GM19372 (cell line): ENCODE measurements around the gene SIGLEC9.

Experiments
- ATAC-seq: cut with Tn5 transposase; IDR thresholded peaks from one replicate; pipeline ENCODE4 v1.9.1; 2021; ENCODE audit warnings: mild to moderate bottlenecking, low read depth, moderate library complexity; ENCODE audit not compliant: unreplicated experiment

Gene SIGLEC9

DNA sequence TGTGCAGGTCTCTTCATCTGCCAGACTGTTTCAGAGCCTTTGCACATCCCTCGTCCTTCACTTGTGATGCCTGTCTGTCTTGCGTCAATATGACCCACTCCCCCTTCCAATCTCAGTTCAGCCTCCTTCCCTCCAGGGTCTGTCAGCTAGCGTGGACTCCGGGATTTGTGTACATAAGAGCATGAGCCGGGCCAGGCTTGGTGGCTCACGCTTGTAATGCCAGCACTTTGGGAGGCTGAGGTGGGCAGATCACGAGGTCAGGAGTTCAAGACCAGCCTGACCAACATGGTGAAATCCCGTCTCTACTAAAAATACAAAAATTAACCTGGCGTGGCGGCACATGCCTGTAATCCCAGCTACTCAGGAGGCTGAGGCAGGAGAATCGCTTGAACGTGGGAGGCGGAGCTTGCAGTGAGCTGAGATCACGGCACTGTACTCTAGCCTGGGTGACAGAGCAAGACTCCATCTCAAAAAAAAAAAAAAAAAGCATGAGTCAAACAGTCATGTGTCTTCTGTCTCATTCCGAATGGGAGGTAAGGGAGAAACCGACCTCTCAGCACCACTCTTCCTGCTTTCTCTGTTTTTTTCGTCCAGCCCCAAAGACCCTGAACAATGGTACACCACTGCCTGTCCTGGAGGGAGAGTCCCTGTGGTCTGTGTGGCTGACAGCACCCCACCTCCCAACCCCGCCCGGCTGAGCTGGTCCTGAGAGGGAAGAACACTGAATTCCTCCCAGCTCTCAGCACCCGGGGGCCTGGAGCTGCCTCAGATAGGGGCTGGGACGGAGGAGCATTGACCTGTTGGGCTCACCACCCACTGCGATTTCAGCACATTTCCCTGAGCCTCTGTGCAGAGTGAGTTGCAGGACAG is 2.4 kb upstream of the SIGLEC9 start:
- ATAC-seq: no peak

DNA sequence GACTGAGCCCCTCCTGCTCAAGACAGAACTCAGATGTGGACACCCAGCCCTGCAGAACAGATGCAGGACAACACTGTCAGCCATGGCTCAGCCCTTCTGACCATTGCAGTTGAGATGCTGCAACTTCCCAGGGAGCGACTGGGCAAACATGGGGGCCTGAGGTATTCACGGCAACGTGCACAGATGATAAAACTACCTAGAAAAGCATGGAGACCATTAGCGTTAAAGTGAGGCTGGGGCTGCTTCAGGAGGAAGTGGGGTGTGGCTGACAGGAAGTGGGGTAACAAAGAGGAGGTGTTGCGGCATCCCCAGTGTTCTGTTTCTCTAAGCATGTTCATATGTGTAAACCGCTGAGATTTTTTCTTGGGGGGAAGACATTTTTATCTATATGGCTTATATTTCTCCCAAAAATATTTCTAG is 1.3 kb upstream of the SIGLEC9 start:
- ATAC-seq: no peak

DNA sequence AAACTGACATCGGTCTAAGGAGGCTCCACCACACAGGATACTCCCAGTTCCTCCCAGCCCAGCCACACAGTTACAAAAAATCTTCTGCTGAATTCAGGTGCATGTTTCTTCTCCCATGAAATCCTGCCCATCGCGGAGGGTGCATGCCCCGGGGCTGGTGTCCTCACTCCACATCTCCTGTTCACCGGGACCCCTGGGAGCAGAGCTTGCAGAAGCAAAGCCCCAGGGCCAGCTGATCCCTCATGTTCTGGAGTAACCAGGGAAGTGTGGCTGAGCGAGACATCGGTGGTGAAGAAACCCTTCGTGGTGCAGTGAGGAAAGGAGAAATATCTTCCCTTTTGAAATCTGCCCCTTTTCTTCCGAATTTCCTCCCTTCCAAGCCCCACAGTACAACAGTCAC is 904 bp upstream of the SIGLEC9 start:
- no peak for ATAC-seq

DNA sequence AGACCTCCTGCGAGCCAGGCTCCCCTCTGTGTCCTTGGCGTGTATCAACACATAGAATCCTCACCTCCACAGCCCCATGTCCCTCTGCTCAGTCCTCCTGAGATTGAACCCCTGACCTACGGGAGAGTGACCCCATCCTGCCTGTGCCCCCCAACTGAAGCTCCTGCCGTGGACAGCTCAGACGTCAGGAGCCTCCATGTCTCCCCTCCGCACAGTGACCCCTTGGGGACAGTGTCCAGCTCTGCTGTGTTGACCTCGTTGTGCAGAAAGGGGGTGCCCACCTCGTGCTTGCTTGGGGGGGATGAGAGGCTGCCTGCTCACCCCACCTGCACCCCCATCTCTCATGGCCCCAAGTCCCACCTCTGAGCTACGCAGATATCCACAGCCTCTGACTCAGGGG is 490 bp upstream of the SIGLEC9 start:
- ATAC-seq: no peak

DNA sequence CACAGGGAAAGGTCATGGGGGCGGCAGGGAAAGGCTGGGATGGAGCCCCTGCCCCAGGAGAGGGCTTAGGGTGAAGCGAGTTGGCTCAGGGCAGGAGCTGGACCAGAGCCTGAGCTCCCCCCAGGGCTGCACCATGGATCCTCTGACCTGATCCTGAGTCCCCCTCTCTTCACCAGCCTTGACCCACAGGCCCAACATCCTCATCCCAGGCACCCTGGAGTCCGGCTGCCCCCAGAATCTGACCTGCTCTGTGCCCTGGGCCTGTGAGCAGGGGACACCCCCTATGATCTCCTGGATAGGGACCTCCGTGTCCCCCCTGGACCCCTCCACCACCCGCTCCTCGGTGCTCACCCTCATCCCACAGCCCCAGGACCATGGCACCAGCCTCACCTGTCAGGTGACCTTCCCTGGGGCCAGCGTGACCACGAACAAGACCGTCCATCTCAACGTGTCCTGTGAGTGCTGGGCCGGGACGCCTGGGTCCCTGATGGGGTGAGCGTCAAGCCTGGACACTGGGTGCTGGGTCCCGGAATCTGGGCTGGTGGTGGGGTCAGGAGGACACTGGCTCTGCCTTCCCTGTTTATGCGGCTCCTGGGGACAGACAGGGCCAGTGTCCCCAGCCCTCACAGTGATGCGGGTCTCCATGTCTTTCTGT is 842 bp downstream of the SIGLEC9 start:
- no peak for ATAC-seq

DNA sequence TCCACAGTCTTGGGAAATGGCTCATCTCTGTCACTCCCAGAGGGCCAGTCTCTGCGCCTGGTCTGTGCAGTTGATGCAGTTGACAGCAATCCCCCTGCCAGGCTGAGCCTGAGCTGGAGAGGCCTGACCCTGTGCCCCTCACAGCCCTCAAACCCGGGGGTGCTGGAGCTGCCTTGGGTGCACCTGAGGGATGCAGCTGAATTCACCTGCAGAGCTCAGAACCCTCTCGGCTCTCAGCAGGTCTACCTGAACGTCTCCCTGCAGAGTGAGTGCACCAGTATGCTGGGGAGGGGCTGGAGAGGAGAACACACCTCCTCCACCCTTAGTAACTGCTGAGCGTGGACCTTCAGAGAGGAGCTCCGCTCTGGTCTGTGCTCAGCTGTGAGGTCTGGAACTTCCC is 2.3 kb downstream of the SIGLEC9 start:
- ATAC-seq: no peak

DNA sequence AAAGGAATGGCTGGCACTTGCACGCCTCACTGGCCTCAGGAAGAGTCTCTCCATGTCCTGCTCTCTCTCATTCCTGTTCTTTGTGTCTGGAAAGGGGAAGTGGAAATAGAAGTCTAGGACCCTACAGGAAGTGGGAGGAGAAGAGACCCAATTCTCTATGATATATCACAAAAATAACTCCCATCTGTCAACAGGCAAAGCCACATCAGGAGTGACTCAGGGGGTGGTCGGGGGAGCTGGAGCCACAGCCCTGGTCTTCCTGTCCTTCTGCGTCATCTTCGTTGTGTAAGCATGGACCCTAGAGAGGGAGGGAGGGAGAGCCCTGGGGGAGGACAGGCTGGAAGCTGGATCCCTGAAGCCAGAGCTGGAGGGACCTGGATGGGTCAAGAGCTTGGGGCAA is 3.0 kb downstream of the SIGLEC9 start:
- no peak for ATAC-seq

DNA sequence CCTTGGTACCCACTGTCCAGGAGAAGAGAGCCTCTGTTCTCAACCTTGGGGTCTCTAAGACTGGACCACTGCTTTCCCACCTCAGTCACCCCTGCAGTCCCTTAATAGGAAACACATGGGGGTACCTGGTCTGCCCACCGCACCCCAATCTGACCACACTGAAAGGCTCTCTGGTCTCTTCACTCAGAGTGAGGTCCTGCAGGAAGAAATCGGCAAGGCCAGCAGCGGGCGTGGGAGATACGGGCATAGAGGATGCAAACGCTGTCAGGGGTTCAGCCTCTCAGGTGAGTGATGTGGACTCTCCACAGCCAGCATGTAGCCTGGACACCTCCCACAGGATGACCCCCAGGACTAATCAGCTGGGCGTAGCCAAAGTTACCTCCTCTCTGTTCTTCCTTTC is 3.5 kb downstream of the SIGLEC9 start:
- no peak for ATAC-seq

DNA sequence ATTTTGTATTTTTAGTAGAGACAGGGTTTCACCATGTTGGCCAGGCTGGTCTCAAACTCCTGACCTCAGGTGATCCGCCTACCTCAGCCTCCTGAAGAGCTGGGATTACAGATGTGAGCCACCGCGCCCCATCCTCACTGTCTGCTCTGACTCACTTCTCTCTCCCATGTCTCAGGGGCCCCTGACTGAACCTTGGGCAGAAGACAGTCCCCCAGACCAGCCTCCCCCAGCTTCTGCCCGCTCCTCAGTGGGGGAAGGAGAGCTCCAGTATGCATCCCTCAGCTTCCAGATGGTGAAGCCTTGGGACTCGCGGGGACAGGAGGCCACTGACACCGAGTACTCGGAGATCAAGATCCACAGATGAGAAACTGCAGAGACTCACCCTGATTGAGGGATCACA is 5.0 kb downstream of the SIGLEC9 start:
- no peak for ATAC-seq

DNA sequence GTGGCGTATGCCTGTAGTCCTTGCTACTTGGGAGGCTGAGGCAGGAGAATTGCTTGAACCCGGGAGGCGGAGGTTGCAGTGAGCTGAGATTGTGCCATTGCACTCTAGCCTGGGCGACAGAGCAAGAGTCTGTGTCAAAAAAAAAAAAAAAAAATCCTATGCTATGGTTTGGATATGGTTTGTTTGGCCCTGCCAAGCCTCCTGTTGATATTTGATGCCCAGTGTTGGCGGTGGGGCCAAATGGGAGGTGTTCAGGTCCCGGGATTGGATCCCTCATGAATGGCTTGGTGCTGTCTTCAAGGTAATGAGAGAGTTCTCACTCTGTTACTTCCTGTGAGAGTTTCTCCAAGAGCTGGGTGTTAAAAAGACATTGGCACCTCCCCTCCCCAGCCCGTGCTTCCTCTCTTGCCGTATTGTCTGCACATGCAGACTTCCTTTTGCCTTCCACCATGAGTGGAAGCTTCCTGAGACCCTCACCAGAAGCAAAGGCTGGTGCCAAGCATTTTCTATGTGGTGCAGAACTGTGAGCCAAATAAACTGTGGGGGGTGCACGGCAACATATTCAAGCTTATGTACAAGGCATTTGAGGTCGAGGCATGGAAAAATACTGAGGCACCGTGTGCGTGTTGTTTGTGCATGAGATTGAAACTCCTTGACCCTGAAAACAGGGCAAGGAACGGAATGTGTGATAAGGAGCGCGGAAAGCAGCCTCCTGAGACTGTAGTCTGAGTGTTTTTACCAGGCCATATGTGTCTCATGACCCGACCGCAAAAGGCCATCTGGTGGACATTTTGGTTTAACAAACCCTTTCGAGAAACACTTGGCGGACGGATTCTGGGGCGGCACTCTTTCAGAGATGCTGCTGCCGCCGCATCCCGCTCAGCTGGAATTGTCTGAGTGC is 7.3 kb downstream of the SIGLEC9 start:
- no peak for ATAC-seq

DNA sequence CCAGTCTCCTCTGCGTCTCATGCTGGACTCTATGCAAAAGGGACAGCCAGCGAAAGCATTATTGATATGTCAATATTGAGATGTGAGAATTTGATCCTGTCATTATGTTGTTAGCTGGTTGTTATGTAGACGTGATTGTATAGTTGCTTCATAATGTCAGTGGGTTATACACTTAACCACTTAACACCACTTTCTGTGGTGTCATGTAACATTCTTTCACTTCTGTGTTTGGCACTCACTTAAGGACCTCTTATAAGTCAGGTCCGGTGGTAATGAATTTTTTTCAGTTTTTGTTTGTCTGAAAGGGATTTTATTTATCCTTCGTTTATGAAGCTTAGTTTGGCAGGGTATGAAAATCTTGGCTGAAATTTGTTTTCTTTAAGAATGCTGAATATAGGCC is 10.3 kb downstream of the SIGLEC9 start:
- no peak for ATAC-seq

DNA sequence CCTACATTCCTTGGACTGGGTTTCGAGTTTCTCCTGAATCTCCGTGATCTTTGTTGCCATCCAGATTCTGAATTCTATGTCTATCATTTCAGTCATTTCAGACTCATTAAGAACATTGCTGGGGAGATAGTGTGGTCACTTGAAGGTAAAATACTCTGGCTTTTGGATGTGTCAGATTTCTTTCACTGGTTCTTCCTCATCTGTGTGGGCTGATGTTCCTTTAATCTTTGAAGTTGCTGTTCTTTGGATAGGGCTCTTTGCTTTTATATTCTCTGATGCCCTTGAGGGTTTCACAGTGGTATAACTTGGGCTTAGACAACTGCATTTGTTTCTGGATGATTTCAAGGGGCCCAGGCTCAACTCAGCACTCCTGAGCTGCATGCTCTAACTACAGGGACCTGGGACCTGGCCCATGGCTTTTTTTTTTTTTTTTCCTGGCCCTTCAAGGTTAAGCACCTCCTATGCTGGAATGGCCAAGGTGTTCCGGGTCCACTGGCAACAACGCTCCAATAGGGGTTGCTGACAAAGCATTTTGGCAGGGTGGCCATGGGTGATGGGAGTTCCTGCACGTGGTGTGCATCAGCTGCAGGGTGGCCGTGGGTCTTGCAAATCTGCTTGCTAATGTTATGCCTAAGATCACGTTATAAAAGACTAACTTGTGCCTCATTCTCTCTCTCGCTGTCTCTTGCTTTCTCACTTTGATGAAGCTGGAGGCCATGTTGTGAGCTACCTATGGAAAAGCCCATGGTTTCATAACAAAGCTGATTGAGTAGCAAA is 11.5 kb downstream of the SIGLEC9 start:
- no peak for ATAC-seq

DNA sequence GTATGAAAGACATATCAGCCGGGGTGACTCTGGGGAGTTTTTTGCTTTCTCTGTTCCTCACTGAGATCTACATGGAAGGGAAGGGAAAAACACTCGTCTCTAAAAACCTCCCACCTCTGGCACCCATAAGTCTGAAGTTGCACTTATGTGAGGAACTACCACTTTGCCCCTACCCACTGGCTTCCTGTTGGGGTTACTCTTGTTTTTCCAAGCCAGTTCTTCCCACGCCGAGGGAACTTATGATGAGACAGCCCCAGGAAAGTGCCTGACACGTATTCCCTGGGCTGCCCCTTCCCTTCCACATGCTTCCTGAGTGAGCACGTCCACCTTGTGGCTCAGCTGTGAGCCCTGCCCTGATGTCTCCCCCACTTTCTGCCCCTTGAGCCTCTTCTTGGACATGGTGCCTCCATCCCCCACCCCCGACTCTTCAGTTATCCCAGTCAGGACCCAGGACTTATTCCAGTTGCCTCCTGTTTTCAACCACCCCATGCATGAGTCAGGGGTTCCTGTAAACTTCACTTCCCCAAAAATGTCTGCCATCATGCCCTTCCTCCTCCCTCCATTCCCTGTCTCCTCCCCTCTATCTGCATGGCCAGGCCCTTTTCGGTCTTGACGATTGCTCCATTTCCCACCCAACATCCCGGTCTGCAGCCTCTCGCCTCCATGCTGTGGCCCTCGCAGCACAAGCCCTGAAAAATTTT is 12.3 kb downstream of the SIGLEC9 start:
- no peak for ATAC-seq

DNA sequence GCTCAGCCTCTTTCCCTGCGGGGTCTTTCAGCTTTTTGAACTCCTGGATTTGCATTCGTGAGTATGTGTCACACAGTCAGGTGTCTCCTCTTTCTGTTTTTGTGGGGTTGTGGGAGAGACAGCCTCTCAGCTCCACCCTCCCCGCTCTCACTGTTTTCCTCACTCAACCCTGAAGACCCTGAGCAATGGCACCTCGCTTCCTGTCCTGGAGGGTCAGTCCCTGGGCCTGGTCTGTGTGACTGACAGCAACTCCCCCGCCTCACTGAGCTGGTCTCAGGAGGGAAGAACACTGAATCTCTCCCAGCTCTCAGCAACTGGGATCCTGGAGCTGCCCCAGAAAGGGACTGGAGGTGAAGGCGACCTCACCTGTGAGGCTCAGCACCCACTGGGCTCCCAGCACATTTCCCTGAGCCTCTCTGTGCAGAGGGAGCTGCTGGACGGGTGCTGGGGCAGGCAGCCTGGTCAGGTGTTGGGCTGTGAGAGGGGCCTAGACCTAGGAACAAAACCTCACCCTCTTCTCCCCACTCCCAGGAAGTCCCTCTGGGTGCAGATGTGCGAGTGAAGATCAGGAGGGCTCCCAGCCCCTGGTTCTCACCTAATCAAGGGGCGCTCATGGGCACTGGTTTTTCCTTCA is 13.2 kb downstream of the SIGLEC9 start:
- no peak for ATAC-seq

DNA sequence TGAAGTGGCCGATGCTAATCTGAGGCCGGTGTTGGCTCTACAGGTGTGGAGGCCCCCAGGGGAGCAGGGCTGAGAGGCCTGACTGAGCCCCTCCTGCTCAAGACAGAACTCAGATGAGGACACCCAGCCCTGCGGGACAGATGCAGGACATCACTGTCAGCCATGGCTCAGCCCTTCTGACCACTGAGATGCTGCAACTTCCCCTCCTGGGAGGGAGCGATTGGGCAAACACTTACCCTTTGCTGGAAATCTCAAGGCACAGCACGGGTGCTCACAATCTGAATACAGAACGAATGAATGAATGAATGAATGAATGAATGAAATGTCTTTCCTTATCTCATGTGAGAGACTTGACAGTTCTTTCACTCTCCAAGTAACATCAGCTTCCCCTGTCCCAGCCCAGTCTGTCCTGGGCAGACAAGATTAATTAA is 13.9 kb downstream of the SIGLEC9 start:
- ATAC-seq: no peak

DNA sequence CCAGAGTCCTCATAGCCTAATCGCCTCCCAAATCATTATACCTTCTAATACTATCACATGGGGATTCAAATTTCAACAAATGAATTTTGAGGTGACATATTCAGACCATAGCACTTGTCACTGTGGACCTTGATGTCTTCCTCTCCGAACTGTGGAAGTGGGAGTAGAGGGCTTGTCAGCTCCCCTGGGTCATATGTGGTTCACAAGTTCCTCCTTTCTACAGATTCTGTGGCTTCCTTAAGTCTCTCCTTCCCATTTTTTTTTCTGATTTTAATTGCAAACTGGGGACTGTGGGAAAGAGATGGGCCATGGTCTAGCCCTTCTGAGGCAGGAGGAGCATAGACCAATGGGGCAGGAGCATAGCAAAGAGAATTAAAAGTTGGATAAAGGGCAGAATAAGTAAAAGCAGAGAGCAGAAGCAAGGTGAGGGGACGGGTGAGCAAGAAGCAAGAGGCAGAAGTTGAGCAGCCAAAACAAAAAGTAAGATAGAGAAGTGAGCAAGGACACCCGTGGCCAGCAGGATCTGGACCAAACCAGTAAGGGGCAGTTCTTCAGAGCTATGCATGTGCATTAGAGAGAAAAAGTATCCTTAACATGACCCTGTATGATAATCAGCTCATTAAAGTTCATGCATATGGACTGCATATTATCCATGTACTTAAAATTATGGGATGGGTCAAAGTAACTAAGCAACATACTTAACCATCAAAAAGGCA is 14.8 kb downstream of the SIGLEC9 start:
- ATAC-seq: no peak

DNA sequence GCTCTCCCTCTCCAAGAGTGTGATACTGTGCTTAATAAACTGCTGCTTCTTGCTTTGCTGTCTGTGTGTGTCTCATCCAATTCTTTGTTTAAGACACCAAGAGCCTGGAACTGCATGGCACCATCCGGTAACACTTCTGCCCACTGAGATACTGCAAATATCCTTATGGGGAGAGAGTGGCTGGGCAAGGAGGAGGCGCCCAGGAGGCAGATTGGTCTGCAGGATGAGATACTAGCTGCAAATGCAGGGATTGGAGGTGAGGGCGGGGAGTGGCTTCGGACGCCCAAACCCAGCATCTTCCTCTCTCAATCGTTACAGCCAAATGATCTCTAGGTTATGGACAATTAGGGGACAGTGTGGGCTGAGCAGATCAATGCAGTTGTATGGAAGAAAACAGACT is 15.7 kb downstream of the SIGLEC9 start:
- ATAC-seq: no peak

DNA sequence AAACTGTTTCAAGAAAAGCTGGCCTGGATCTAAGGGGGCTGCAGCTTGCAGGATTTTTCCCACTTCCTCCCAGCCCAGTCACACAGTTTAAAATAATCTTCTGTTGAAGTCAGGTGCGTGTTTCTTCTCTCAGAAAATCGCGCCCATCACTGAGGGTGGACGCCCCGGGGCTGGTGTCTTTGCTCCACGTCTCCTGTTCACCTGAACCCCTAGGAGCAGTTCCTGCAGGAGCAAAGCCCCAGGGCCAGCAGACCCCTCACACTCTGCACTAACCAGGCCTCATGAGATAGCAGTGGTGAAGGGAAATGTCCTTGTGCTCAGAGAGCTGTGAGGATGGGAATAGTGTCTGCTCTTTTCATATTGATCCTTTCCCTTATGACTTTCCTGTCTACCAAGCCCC is 16.5 kb downstream of the SIGLEC9 start:
- ATAC-seq: no peak

DNA sequence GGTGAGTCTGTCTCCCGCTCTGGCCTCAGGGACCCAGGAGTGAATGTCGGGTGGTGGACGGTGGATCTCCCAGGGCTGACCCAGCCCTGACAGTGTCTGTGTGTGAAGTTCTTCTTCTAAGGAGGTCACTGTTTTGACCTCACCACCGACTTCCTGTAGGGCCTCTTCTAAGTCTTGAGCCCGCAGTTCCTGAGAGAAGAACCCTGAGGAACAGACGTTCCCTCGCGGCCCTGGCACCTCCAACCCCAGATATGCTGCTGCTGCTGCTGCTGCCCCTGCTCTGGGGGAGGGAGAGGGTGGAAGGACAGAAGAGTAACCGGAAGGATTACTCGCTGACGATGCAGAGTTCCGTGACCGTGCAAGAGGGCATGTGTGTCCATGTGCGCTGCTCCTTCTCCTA is 17.4 kb downstream of the SIGLEC9 start, which contains the start of gene SIGLEC7:
Gene SIGLEC7, plus strand, starts transcription at position 183 of the 400 bp plus-strand sequence. Its CDS starts 69 bp downstream, at position 252.
- no peak for ATAC-seq
